GM23338 (cell line): ENCODE data around the gene SLC25A47.

Experiments used
- CREB1 ChIP-seq: fragments of 250-450 bp; sonication (Bioruptor Pico); IDR thresholded peaks from 2 replicates; pipeline ENCODE4 v1.5.0; 2020; ENCODE audit warnings: low read depth, mild to moderate bottlenecking, moderate library complexity
- EZH2 ChIP-seq: fragments of 200-600 bp; sonication (generic); IDR thresholded peaks from one replicate; pipeline ENCODE4 v1.8.0; 2017; ENCODE audit warnings: antibody characterized with exemption, mild to moderate bottlenecking, low read depth; ENCODE audit not compliant: unreplicated experiment
- POLR2AphosphoS5 ChIP-seq: IDR thresholded peaks from 2 replicates; pipeline ENCODE4 v1.6.1; 2016; ENCODE audit warnings: antibody characterized with exemption, low read depth
- STAT1 ChIP-seq: IDR thresholded peaks from one replicate; pipeline ENCODE4 v1.6.1; 2016; ENCODE audit warnings: antibody characterized with exemption; ENCODE audit not compliant: unreplicated experiment
- ZNF114 ChIP-seq: fragments of 250-450 bp; sonication (Bioruptor Pico); IDR thresholded peaks from 2 replicates; pipeline ENCODE4 v1.5.0; 2020; ENCODE audit warnings: mild to moderate bottlenecking, moderate library complexity
- TF ChIP-seq, protein P1 (sequence below), 2 experiments: fragments of 200-600 bp in 1 of 2; sonication (generic) in 1 of 2; conservative IDR thresholded peaks; 2 replicates each; pipeline versions ENCODE4 v1.5.1 to v1.6.1; 2016 to 2017; ENCODE audit warnings: antibody characterized with exemption in 2 of 2, low read depth in 2 of 2, mild to moderate bottlenecking in 2 of 2, moderate library complexity in 1 of 2
- TF ChIP-seq, protein P2 (sequence below): IDR thresholded peaks from one replicate; pipeline ENCODE4 v1.6.1; 2018; ENCODE audit warnings: antibody characterized with exemption; ENCODE audit not compliant: unreplicated experiment

DNA sequence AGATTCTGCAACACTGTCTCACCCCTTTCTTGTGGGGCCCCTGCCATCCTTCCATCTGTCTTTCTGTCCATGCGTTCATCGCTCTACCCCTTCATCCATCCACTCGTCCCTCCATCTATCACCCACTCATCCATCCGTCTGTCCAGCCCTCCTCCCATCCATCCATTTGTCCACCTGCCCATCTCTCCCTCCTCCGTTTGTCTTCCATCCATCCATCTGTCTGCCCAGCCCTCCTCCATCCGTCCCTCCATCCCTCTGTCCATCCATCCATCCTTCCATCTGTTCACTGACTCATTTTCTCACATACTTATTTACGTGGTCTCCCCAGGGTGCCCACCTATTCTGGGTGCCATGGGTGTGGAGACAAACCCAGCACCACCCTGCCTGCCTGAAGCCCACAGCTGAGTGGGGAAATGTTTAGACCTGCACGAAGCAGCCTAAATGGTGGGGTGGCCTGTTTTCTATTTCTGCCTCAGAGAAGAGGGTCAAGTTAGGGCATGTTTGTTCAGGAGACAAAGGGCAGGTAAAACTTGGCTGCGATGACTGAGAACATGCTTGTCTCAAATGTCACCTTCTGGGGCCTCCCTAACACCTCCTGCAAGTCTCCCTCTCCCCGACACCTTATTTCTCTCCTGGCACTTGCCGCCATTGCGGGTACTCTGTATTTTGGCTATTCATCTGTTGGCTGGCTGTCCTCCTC is 2.8 kb upstream of the SLC25A47 start:
- TF ChIP-seq, protein P1, sequence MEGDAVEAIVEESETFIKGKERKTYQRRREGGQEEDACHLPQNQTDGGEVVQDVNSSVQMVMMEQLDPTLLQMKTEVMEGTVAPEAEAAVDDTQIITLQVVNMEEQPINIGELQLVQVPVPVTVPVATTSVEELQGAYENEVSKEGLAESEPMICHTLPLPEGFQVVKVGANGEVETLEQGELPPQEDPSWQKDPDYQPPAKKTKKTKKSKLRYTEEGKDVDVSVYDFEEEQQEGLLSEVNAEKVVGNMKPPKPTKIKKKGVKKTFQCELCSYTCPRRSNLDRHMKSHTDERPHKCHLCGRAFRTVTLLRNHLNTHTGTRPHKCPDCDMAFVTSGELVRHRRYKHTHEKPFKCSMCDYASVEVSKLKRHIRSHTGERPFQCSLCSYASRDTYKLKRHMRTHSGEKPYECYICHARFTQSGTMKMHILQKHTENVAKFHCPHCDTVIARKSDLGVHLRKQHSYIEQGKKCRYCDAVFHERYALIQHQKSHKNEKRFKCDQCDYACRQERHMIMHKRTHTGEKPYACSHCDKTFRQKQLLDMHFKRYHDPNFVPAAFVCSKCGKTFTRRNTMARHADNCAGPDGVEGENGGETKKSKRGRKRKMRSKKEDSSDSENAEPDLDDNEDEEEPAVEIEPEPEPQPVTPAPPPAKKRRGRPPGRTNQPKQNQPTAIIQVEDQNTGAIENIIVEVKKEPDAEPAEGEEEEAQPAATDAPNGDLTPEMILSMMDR (conservative IDR thresholded peaks at IDR 0.05; ENCODE audit: low read depth in 2 of 2): no peak
- no peak for TF ChIP-seq POLR2AphosphoS5
- no peak for TF ChIP-seq EZH2
- TF ChIP-seq, protein P2, sequence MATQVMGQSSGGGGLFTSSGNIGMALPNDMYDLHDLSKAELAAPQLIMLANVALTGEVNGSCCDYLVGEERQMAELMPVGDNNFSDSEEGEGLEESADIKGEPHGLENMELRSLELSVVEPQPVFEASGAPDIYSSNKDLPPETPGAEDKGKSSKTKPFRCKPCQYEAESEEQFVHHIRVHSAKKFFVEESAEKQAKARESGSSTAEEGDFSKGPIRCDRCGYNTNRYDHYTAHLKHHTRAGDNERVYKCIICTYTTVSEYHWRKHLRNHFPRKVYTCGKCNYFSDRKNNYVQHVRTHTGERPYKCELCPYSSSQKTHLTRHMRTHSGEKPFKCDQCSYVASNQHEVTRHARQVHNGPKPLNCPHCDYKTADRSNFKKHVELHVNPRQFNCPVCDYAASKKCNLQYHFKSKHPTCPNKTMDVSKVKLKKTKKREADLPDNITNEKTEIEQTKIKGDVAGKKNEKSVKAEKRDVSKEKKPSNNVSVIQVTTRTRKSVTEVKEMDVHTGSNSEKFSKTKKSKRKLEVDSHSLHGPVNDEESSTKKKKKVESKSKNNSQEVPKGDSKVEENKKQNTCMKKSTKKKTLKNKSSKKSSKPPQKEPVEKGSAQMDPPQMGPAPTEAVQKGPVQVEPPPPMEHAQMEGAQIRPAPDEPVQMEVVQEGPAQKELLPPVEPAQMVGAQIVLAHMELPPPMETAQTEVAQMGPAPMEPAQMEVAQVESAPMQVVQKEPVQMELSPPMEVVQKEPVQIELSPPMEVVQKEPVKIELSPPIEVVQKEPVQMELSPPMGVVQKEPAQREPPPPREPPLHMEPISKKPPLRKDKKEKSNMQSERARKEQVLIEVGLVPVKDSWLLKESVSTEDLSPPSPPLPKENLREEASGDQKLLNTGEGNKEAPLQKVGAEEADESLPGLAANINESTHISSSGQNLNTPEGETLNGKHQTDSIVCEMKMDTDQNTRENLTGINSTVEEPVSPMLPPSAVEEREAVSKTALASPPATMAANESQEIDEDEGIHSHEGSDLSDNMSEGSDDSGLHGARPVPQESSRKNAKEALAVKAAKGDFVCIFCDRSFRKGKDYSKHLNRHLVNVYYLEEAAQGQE: no peak
- no peak for TF ChIP-seq ZNF114 (CRISPR knock-in tag)
- no peak for TF ChIP-seq STAT1
- TF ChIP-seq CREB1 (CRISPR knock-in tag): no peak
